ENCODE results near the gene BAIAP2L1.

DNA sequence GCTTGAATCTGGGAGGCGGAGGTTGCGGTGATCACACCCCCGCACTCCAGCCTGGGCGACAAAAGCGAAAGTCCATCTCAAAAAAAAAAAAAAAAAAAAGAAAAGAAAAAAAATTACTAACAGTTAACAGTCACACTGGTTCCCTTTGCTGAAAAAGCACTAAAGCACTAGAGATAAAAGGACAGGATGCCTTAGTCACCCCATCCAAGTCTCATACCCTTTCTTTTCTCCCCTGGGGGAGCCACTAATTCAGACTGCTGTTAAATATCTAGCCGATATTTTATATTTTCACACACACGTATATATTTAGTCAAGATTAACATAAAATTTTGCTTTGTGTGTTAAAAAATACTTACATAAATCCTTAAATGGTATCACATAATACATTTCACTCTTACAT lies 25.2 kb downstream of the BAIAP2L1 start:
- TF ChIP-seq, protein P1, sequence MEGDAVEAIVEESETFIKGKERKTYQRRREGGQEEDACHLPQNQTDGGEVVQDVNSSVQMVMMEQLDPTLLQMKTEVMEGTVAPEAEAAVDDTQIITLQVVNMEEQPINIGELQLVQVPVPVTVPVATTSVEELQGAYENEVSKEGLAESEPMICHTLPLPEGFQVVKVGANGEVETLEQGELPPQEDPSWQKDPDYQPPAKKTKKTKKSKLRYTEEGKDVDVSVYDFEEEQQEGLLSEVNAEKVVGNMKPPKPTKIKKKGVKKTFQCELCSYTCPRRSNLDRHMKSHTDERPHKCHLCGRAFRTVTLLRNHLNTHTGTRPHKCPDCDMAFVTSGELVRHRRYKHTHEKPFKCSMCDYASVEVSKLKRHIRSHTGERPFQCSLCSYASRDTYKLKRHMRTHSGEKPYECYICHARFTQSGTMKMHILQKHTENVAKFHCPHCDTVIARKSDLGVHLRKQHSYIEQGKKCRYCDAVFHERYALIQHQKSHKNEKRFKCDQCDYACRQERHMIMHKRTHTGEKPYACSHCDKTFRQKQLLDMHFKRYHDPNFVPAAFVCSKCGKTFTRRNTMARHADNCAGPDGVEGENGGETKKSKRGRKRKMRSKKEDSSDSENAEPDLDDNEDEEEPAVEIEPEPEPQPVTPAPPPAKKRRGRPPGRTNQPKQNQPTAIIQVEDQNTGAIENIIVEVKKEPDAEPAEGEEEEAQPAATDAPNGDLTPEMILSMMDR (IDR thresholded peaks at IDR 0.05): no peak
- no peak for TF ChIP-seq POLR2A (IDR thresholded peaks at IDR 0.05)
